GM19240 (cell line): ENCODE results near the gene AGRN.
"Not testable (repeated sequence)": the region's sequence is repeated elsewhere in the genome, so short reads cannot be mapped to it uniquely, and the experiment has no call there.

Experiments
- DNase-seq: peaks from one replicate; pipeline ENCODE4 v3.0.0; 2011; ENCODE audit warnings: low spot score; ENCODE audit not compliant: insufficient read length

AGRN gene

DNA sequence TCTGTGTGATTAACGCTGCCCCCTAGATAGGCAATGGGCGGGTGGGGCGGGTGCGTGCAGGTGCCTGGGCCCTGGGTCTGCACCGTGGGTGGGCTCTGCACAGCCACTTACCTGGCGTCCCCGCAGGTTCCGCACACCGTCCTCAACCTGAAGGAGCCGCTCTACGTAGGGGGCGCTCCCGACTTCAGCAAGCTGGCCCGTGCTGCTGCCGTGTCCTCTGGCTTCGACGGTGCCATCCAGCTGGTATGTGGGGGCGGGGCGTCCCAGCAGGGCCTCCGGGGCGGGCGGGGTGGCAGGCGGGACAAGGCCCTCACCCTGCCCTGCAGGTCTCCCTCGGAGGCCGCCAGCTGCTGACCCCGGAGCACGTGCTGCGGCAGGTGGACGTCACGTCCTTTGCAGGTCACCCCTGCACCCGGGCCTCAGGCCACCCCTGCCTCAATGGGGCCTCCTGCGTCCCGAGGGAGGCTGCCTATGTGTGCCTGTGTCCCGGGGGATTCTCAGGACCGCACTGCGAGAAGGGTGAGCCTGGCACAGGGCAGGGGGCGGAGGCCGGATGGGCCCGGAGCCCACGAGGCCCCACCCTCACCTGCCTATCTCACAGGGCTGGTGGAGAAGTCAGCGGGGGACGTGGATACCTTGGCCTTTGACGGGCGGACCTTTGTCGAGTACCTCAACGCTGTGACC is 31.3 kb downstream of the AGRN start:
- DNase-seq: no peak

DNA sequence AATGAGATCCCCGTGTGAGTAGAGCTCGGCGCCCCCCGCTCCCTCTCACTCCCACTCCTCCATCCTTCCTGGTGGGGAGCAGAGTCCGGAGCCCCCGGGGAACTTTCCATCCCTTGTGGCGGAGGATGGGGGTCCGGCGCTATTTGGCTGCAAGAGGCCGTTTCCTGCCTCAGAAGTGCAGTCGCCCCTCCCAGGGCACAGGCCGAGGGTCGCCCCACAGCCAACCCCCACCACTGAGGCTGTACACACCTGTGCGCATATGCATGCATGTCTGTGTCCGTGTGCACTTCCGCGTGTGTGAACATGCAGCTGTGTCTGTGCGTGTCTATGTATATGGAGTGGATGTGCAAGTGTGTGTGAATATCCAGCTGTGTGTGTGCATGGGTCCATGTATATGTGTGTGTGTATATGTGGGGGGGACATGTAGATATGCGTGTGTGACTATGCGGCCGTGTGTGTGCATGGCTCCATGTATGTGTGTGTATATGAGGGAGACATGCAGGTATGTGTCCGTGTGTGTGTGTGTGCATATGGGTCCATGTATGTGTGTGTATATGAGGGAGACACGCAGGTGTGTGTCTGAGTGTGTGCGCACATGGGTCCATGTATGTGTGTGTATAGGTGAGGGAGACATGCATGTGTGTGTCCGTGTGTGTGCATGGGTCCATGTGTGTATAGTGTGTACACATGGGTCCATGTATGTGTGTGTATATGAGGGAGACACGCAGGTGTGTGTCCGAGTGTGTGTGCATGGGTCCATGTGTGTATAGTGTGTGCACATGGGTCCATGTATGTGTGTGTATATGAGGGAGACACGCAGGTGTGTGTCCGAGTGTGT is 32.3 kb downstream of the AGRN start:
- DNase-seq: no peak

DNA sequence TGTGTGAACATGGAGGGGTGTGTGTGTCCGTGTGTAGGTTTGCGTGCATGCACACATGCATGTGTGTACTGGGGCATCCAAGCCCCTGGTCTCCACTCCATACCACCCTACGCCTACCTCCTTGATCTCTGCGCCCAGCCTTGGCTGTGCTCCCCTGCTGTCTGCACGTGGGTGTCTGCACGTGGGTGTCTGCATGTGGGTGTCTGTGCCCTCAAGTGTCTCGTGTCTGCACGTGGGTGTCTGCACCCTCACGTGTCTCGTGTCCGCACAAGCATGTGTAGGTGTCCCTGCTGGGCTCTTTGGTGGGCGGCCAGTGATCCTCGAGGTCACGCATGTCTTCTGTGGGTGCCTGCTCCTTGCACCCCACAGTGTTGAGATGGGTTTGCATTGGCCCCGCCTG is 33.1 kb downstream of the AGRN start:
- no peak for DNase-seq

- no peak for DNase-seq
Measured at GRCh38 chr1:1053682-1054081, 33.8 kb downstream of the AGRN start.

GRCh38 chr1:1054099-1054700 is 34.3 kb downstream of the AGRN start:
- DNase-seq: no peak

DNA sequence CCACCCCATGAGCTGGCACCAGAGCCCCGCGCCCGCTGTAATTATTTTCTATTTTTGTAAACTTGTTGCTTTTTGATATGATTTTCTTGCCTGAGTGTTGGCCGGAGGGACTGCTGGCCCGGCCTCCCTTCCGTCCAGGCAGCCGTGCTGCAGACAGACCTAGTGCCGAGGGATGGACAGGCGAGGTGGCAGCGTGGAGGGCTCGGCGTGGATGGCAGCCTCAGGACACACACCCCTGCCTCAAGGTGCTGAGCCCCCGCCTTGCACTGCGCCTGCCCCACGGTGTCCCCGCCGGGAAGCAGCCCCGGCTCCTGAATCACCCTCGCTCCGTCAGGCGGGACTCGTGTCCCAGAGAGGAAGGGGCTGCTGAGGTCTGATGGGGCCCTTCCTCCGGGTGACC is 35.1 kb downstream of the AGRN start:
- no peak for DNase-seq

- no peak for DNase-seq
Measured at GRCh38 chr1:1055841-1056736, 36.2 kb downstream of the AGRN start.

- not testable (repeated sequence) for DNase-seq
Measured at GRCh38 chr1:1057769-1058087, 37.8 kb downstream of the AGRN start.

DNA sequence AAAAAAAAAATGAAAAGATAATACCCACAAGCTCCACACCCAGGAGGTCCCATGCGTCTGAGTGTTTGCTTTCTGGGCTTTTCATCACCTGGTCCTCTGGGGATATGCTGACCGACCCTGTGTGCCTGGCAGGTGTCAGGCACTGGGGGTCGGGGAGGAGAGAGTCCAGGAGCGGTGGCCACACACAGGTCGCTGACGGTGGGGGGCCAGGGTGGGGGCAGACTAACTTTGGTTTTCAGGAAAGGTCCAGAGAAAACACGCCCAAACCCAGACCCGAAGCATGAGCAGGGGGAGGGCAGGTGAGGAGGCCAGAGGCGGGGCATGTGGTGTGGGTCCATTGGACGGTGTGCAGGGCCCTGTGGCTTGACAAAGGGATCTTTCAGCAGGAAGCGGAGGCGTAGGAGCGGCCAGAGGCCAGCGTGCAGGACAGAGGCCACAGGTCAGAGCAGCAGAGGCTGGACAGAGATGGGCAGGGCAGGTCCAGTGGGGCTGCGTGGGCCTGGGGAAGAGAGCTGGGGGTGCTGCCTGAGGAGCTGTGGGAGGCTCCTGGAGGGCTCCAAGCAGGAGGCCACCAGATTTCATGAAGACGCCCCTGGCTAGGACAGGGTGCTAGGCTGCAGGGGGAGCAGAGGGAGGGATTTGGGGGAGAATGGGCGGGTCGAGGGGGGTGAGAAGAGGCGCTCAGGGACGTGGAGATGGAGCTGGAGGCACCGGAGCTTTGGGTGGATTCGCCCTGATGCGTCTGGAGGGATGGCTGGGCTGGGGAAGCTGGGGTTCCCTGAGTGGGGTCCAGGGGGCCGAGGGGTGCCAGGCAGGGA is 38.4 kb downstream of the AGRN start:
- no peak for DNase-seq

GRCh38 chr1:1058921-1059493 is 39.1 kb downstream of the AGRN start:
- DNase-seq: no peak

DNA sequence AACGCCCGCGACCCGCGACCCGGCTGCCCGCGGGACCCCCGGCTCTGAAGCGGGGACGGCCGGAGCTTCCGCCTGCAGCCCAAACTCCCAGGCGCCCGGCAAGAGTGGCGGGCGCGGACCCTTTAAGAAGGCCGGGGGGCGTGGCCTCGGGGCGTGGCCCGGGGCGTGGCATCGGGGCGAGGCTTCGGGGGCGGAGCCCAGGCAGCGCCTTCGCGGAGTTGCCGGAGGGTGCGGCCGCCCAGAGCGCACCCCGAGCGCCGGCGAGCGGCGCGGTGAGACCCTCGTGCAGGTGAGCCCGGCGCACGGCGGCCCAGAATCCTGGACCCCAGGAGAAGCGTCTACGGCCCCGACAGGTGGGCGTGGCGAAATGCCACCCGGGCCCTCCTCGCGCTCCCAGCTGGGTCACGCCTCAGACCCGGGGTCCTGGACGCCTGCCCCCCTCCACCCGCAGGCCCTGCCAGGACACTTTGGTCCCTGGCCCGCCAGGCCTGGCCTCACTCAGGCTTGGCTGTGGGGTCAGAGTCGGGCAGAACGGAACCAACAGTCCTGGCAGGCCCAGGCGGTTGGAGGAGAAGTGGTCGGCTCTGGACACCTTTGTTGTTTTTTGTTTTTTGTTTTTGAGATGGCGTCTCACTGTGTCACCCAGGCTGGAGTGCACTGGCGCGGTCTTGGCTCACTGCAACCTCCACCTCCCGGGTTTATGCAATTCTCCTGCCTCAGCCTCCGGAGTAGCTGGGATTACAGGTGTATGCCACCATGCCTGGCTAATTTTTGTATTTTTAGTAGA is 39.8 kb downstream of the AGRN start:
- DNase-seq: peak; percentile 99

GRCh38 chr1:1060281-1061000 is 40.5 kb downstream of the AGRN start:
- no peak for DNase-seq

DNA sequence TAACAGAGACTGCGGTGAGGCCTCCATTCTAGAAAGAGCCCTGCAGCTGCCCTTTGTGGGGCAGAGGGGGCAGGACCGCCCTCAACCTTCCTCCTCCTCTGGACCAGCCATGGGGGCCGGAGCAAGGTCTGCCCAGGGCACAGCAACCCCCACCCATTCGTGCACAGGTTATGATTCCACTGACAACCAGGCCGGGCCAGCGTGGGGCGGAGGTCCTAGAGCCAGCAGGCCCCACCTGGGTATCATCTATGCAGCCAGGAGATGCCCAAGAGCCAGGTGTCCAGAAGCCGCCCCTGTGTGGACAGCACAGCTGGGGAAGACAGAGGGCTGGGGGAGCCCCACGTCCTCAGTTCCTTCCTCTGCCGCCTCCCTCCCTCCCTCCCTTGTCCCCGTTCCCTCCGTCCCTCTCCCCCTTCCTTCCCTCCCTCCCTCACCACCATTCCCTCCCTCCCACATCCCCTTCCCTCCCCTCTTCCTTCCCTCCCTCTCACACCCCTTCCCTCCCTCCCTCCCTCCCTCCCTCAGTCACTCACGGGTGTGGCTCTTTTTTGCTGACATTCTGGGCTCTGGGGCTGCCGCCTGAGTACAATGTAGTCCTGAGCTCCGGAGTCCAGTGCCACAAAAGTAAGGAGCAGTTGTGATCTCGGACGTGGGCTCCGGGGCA is 41.9 kb downstream of the AGRN start:
- no peak for DNase-seq

DNA sequence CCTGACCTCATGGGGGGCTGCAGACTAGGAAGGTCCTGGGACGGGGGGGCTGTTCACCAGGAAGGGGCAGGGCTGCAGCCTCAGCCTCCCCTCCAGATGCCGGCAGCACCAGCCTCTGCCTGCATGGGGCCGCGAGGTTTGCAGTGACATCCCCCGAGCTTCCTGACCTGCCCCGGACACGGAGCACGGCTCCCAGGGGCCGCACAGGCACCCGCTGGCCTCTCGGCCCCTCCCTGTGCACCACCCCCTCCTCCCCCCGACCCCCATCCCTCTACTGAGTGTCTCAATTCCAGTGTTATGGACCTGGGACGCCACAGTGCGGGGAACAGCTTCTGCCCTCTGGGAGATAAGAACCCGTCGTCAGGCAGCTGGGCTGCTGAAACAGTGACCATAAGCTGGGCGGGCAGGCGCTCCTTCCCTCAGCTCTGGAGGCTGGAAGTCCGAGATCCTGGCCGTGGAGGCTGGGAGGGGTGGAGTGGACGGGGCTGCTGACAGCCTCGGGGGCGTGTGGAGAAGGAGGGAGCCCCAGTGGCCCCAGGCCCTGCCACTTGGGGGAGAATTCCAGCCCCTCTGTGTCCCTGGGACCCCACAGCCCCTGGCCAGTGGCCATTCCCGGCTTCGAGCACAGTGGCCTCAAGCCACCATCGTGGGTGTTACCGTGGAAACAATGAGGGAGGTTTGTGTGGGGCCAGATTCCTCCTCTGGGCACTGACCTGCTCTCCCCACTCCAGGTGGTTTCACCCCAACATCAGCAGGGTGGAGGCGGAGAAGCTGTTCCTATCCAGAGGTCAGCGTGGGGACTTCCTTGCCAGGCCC is 42.6 kb downstream of the AGRN start:
- no peak for DNase-seq

- no peak for DNase-seq
Measured at GRCh38 chr1:1063261-1063944, 43.5 kb downstream of the AGRN start.

DNA sequence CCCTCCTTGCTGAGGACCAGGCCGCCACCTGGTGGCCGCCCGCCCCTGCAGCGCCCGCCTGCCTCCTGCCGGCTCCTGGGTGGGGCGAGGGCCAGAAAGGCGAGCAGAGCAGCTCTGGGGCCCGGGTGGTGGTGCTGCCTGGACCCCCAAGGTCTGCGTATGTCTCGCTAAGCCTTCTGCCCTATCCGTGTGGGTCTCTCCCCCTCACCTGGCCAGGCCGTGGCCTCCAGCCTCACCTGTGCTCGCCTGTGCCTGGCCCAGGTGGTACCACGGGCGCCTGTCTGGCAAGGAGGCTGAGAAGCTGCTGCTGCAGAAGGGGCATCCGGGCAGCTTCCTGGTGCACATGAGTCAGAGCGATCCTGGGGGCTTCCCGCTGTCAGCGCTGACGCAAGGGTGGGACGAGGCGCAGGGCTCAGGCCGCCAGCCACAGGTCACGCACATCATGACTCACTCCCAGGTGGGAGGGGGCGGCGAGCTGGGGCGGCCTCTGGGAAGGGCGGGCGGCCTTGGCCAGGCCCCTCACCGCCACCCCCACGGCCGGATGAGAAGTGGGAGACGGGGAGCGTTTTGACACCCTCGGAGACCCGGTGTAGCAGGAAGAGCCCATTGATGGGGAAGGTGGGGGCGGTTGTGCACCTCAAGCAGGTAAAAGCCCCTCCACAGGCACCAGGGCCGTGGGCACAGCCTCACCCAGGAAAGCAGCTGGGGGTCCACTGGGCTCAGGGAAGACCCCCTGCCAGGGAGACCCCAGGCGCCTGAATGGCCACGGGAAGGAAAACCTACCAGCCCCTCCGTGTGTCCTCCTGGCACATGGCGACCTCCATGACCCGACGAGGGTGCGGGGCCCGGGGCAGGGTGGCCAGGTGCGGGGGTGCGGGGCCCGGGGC is 44.3 kb downstream of the AGRN start:
- DNase-seq: peak; percentile 96
